Progenitor cell of endocrine pancreas (in vitro differentiated cells): ENCODE measurements around the gene TSPAN6. TPM values are rescaled to one million over a fixed set of nuclear protein-coding genes. Genes with fewer than 3 reads are reported as not detected.

Experiments used
- DNase-seq: peaks from one replicate; pipeline ENCODE4 v3.0.0; 2021; ENCODE audit warnings: low spot score; ENCODE audit not compliant: unreplicated experiment
- H3K27ac Mint-ChIP-seq: 2 replicates; pipeline ENCODE4 v1.8.0; 2021; ENCODE audit warnings: mild to moderate bottlenecking, moderate library complexity, mixed read lengths
- H3K27me3 Mint-ChIP-seq: 2 replicates; pipeline ENCODE4 v1.8.0; 2021; ENCODE audit warnings: mixed read lengths
- H3K36me3 Mint-ChIP-seq: 2 replicates; pipeline ENCODE4 v1.8.0; 2022; ENCODE audit warnings: mixed read lengths; ENCODE audit not compliant: insufficient read depth
- H3K4me1 Mint-ChIP-seq: 2 replicates; pipeline ENCODE4 v1.8.0; 2021; ENCODE audit warnings: low read depth, mixed read lengths
- H3K4me3 Mint-ChIP-seq: 2 replicates; pipeline ENCODE4 v1.8.0; 2021; ENCODE audit warnings: low read depth, mild to moderate bottlenecking, moderate library complexity, mixed read lengths
- H3K9me3 Mint-ChIP-seq: 2 replicates; pipeline ENCODE4 v1.8.0; 2021; ENCODE audit warnings: low read depth, mixed read lengths
- total RNA-seq: library from RNA; stranded (reverse); gene quantifications from 2 replicates; pipeline ENCODE4 v1.2.1, GENCODE V29; 2021
- TF ChIP-seq, protein P1 (sequence below): fragments of 200-600 bp; sonication (generic); IDR thresholded peaks from one replicate; pipeline ENCODE4 v1.5.0; 2021; ENCODE audit warnings: antibody characterized with exemption, mild to moderate bottlenecking; ENCODE audit not compliant: unreplicated experiment

The TSPAN6 gene
- total RNA-seq, 1 donor from 2014 or later: 167 TPM

DNA sequence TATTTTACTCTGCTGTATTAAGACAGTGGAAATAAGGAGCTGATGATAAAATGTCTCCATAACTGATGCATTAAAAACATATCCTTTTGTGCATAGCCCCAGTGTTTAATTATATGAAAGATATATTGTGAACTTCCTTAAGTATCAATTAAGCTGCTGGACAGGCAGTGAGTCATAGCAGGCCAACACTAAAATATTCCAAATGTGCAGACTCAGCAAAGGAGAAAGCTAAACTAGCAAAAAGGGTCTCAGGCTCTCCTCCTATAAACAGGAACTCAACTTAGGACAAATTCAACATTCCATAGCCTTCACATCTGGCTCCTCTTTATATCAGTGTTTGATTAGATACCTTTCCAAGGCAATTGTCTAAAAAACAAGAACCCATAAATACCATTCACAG is 36.3 kb downstream of the TSPAN6 start:
- Mint-ChIP-seq H3K36me3 (no peaks in the 10 kb centered on the region), H3K9me3 (peaks cover 11% of the 10 kb centered on the region), H3K4me3 (no peak overlapping the region), H3K27me3 (no peaks in the 10 kb centered on the region), H3K27ac (no peak overlapping the region), H3K4me1 (no peaks in the 10 kb centered on the region)
- TF ChIP-seq, protein P1, sequence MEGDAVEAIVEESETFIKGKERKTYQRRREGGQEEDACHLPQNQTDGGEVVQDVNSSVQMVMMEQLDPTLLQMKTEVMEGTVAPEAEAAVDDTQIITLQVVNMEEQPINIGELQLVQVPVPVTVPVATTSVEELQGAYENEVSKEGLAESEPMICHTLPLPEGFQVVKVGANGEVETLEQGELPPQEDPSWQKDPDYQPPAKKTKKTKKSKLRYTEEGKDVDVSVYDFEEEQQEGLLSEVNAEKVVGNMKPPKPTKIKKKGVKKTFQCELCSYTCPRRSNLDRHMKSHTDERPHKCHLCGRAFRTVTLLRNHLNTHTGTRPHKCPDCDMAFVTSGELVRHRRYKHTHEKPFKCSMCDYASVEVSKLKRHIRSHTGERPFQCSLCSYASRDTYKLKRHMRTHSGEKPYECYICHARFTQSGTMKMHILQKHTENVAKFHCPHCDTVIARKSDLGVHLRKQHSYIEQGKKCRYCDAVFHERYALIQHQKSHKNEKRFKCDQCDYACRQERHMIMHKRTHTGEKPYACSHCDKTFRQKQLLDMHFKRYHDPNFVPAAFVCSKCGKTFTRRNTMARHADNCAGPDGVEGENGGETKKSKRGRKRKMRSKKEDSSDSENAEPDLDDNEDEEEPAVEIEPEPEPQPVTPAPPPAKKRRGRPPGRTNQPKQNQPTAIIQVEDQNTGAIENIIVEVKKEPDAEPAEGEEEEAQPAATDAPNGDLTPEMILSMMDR: no peak
- DNase-seq: no peak

DNA sequence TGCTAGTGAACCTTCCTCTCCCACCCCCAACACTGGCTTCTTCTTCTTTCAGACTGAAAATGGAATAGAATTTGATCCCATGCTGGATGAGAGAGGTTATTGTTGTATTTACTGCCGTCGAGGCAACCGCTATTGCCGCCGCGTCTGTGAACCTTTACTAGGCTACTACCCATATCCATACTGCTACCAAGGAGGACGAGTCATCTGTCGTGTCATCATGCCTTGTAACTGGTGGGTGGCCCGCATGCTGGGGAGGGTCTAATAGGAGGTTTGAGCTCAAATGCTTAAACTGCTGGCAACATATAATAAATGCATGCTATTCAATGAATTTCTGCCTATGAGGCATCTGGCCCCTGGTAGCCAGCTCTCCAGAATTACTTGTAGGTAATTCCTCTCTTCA is 37.1 kb downstream of the TSPAN6 start:
- Mint-ChIP-seq H3K4me3 (no peak overlapping the region), H3K27me3 (no peaks in the 10 kb centered on the region), H3K27ac (no peak overlapping the region), H3K36me3 (no peaks in the 10 kb centered on the region), H3K9me3 (peaks cover 8% of the 10 kb centered on the region), H3K4me1 (no peaks in the 10 kb centered on the region)
- no peak for DNase-seq
- TF ChIP-seq, protein P1: no peak

DNA sequence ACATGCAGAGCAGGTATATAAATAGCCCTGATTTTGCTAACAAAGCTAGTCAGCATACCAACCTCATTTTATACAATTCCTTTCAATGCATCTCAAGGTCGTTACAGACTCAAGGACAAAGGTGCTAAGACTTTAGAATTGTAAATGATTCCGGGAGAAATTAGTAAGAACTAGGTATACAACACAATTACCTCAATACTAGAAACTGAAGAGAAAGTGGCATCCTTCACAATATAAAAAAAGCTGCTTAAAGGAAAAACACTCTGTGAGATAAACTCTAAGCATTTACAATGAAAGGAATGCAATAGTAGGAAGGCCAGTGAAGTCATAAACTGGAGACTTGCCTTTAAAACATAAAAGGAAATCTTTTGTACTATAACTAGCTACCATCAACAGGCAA is 40.0 kb downstream of the TSPAN6 start:
- no peak for DNase-seq

DNA sequence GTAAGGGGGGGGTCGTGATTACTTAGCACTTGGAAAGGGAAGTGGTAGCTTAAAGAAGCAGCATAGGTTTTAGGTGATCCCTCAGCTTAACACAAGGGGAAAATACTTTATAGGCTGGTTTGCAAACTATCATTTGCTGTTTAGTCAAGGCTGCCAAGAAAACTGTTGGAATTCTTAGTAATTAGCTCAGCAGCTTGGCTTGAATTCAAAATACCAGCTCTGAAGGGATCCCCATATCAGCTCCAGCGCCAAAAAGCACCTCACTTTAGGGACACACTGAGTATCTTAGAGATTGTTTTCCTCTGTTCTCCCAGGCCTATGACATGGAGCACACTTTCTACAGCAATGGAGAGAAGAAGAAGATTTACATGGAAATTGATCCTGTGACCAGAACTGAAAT is 43.0 kb downstream of the TSPAN6 start:
- Mint-ChIP-seq H3K9me3 (peaks cover 7% of the 10 kb centered on the region), H3K4me3 (no peak overlapping the region), H3K4me1 (peaks cover 1% of the 10 kb centered on the region), H3K27ac (no peak overlapping the region), H3K36me3 (no peaks in the 10 kb centered on the region), H3K27me3 (no peaks in the 10 kb centered on the region)
- no peak for DNase-seq
- TF ChIP-seq, protein P1: no peak

More for the DNA sequence above, 40.0 kb downstream of the TSPAN6 start:
- TF ChIP-seq, protein P1: no peak
- Mint-ChIP-seq H3K4me3 (no peak overlapping the region), H3K36me3 (no peaks in the 10 kb centered on the region), H3K27me3 (no peaks in the 10 kb centered on the region), H3K9me3 (peaks cover 7% of the 10 kb centered on the region), H3K27ac (no peak overlapping the region), H3K4me1 (peaks cover 1% of the 10 kb centered on the region)

DNA sequence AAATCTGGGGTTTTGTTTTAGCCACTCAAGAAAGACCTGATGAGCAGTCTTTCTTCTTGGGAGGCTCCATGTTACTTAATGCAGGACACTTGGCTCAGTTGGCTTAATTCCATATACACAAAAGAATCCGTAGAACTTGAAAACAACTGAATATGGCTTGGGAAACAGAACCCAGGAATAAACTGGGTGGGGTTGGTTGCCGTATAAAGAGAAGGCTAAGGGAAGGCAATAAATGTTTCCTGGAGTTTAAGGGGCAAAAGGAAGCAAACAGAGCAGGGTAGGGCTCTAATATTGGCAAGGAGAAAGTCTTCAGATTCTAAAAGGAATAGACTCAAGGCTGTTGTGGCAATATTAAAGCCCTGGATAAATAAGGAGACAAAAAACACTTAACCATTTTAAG is 43.5 kb downstream of the TSPAN6 start:
- Mint-ChIP-seq H3K27me3 (no peaks in the 10 kb centered on the region), H3K4me3 (no peak overlapping the region), H3K4me1 (peaks cover 2% of the 10 kb centered on the region), H3K9me3 (peaks cover 7% of the 10 kb centered on the region), H3K36me3 (no peaks in the 10 kb centered on the region), H3K27ac (no peak overlapping the region)
- no peak for DNase-seq
- TF ChIP-seq, protein P1: no peak
